A204.1 (cell line): Measurements from ENCODE around the gene PLA2G2C.

Experiments used
- FAIRE-seq: peaks from 2 replicates; lab custom pipeline; 2012; peaks lifted over from hg19 to GRCh38; lab: Jason Lieb, UNC

The PLA2G2C gene

GRCh38 chr1:20207546-20207945 is 21.2 kb upstream of the PLA2G2C start:
- FAIRE-seq, result no peak

GRCh38 chr1:20202166-20202565 is 15.8 kb upstream of the PLA2G2C start:
- no peak for FAIRE-seq

- FAIRE-seq, result no peak
These were observed 14.6 kb upstream of the PLA2G2C start for GRCh38 chr1:20200966-20201365.

- no peak for FAIRE-seq
These were observed 13.5 kb upstream of the PLA2G2C start for GRCh38 chr1:20199840-20200239.

GRCh38 chr1:20199403-20199802 is 13.1 kb upstream of the PLA2G2C start:
- FAIRE-seq, result no peak

- FAIRE-seq, result no peak
These were observed 12.6 kb upstream of the PLA2G2C start for GRCh38 chr1:20198918-20199317.

GRCh38 chr1:20198296-20198695 is 12.0 kb upstream of the PLA2G2C start:
- no peak for FAIRE-seq

GRCh38 chr1:20197329-20197791 is 11.0 kb upstream of the PLA2G2C start:
- no peak for FAIRE-seq

GRCh38 chr1:20195462-20195780 is 9.1 kb upstream of the PLA2G2C start:
- no peak for FAIRE-seq

GRCh38 chr1:20194757-20195461 is 8.6 kb upstream of the PLA2G2C start:
- no peak for FAIRE-seq

- no peak for FAIRE-seq
These were observed 7.9 kb upstream of the PLA2G2C start for GRCh38 chr1:20194224-20194623.

- FAIRE-seq, result no peak
These were observed 6.6 kb upstream of the PLA2G2C start for GRCh38 chr1:20192871-20193411.

- FAIRE-seq, result no peak
These were observed 6.0 kb upstream of the PLA2G2C start for GRCh38 chr1:20192364-20192763.

- FAIRE-seq, result no peak
These were observed 5.0 kb upstream of the PLA2G2C start for GRCh38 chr1:20191266-20191825.

GRCh38 chr1:20190256-20191160 is 4.2 kb upstream of the PLA2G2C start:
- no peak for FAIRE-seq

- FAIRE-seq, result no peak
These were observed 3.3 kb upstream of the PLA2G2C start for GRCh38 chr1:20189664-20190063.

GRCh38 chr1:20188455-20188817 is 2.1 kb upstream of the PLA2G2C start:
- no peak for FAIRE-seq

- FAIRE-seq, result no peak
These were observed 1.6 kb upstream of the PLA2G2C start for GRCh38 chr1:20187813-20188454.

GRCh38 chr1:20187103-20187812 is 940 bp upstream of the PLA2G2C start:
- FAIRE-seq, result no peak

- no peak for FAIRE-seq
These were observed 1.1 kb downstream of the PLA2G2C start for GRCh38 chr1:20184997-20185833.

GRCh38 chr1:20184481-20184900 is 1.8 kb downstream of the PLA2G2C start:
- FAIRE-seq, result no peak
